ENCODE data around the gene PCDHGB5.

GRCh38 chr5:141421489-141421855 lies 23.7 kb downstream of the PCDHGB5 start:
- TF ChIP-seq CTCF (IDR thresholded peaks at IDR 0.05) (no peak), POLR2A (IDR thresholded peaks at IDR 0.05) (no peak)
